ENCODE results near the gene FRMD4B. TPM values are rescaled to one million over a fixed set of nuclear protein-coding genes. Genes with fewer than 3 reads are reported as not detected.

The FRMD4B gene
- total and polyA plus RNA-seq, 5 donors, result 8.8 to 42.1 (median 29.4) TPM

GRCh38 chr3:69339760-69340159, 46.1 kb downstream of the FRMD4B start:
- no peaks in the 10 kb centered on the region for H3K27me3 ChIP-seq (ENCODE audit: control insufficient read depth, insufficient read depth)
- peaks cover 14% of the 10 kb centered on the region for H3K4me1 ChIP-seq (ENCODE audit: control insufficient read depth, insufficient read depth, low read length)
- no peak overlapping the region for H3K4me3 ChIP-seq (ENCODE audit: low read length)
- no peaks in the 10 kb centered on the region for H3K9me3 ChIP-seq (ENCODE audit: control insufficient read depth, low read length)
- ATAC-seq, result peak; percentile 54 to 57
- peak in 1 of 3 donors; percentile 63 for DNase-seq
- no peak overlapping the region for H3K27ac ChIP-seq (ENCODE audit: low read length)
- 41% methylated on average over 1 of the region's 1 CpG for WGBS
- intact Hi-C loops (cut with DNase I), result no loop called here

GRCh38 chr3:69338911-69339310, 47.0 kb downstream of the FRMD4B start:
- WGBS, result 75% methylated on average over 4 of the region's 4 CpGs
- H3K27me3 ChIP-seq (ENCODE audit: control insufficient read depth, insufficient read depth), result no peaks in the 10 kb centered on the region
- H3K9me3 ChIP-seq (ENCODE audit: control insufficient read depth, low read length), result no peaks in the 10 kb centered on the region
- ATAC-seq (no peak), DNase-seq (no peak)
- intact Hi-C loops (cut with DNase I), result no loop called here
- H3K27ac ChIP-seq (ENCODE audit: low read length), result no peak overlapping the region
- H3K4me1 ChIP-seq (ENCODE audit: control insufficient read depth, insufficient read depth, low read length), result peaks cover 15% of the 10 kb centered on the region
- no peak overlapping the region for H3K4me3 ChIP-seq (ENCODE audit: low read length)

- intact Hi-C loops (cut with DNase I), result no loop called here
- H3K4me1 ChIP-seq (ENCODE audit: control insufficient read depth, insufficient read depth, low read length), result peaks cover 6% of the 10 kb centered on the region
- no peak overlapping the region for H3K27ac ChIP-seq (ENCODE audit: low read length)
- no peak for DNase-seq
- WGBS, result 51% methylated on average over 2 of the region's 2 CpGs
- H3K9me3 ChIP-seq (ENCODE audit: control insufficient read depth, low read length), result no peaks in the 10 kb centered on the region
- no peaks in the 10 kb centered on the region for H3K27me3 ChIP-seq (ENCODE audit: control insufficient read depth, insufficient read depth)
- H3K4me3 ChIP-seq (ENCODE audit: low read length), result no peak overlapping the region
- no peak for ATAC-seq
Measured at GRCh38 chr3:69332934-69333333, 53.0 kb downstream of the FRMD4B start.

- Histone ChIP-seq H3K9me3 (ENCODE audit: control insufficient read depth, low read length) (no peaks in the 10 kb centered on the region), H3K4me1 (ENCODE audit: control insufficient read depth, insufficient read depth, low read length) (peaks cover 6% of the 10 kb centered on the region), H3K27me3 (ENCODE audit: control insufficient read depth, insufficient read depth) (no peaks in the 10 kb centered on the region), H3K4me3 (ENCODE audit: low read length) (no peak overlapping the region), H3K27ac (ENCODE audit: low read length) (peak overlapping the region; percentile 94)
- ATAC-seq, result peak; percentile 86 to 94
- DNase-seq, result peak in 2 of 3 donors; percentile 54 to 56
- intact Hi-C loops (cut with DNase I), result no loop called here
- WGBS, result 24% methylated on average over 10 of the region's 10 CpGs
Measured at GRCh38 chr3:69330891-69331400, 54.9 kb downstream of the FRMD4B start.

GRCh38 chr3:69329892-69330291, 56.0 kb downstream of the FRMD4B start:
- intact Hi-C loops (cut with DNase I), result loop anchor here in 2 of 4 donors (10.0 kb wide), 1 partner anchor 75 kb away; no protein-coding TSS in a partner anchor
- Histone ChIP-seq H3K4me1 (ENCODE audit: control insufficient read depth, insufficient read depth, low read length) (peaks cover 5% of the 10 kb centered on the region), H3K27ac (ENCODE audit: low read length) (no peak overlapping the region), H3K4me3 (ENCODE audit: low read length) (no peak overlapping the region), H3K9me3 (ENCODE audit: control insufficient read depth, low read length) (no peaks in the 10 kb centered on the region), H3K27me3 (ENCODE audit: control insufficient read depth, insufficient read depth) (no peaks in the 10 kb centered on the region)
- 73% methylated on average over 1 of the region's 1 CpG for WGBS
- no peak for DNase-seq
- no peak for ATAC-seq

GRCh38 chr3:69328963-69329302, 57.0 kb downstream of the FRMD4B start:
- intact Hi-C loops (cut with DNase I), result loop anchor here in 2 of 4 donors (10.0 kb wide), 1 partner anchor 76 kb away; no protein-coding TSS in a partner anchor
- DNase-seq, result no peak
- Histone ChIP-seq H3K4me1 (ENCODE audit: control insufficient read depth, insufficient read depth, low read length) (peaks cover 2% of the 10 kb centered on the region), H3K27me3 (ENCODE audit: control insufficient read depth, insufficient read depth) (no peaks in the 10 kb centered on the region), H3K4me3 (ENCODE audit: low read length) (no peak overlapping the region), H3K27ac (ENCODE audit: low read length) (no peak overlapping the region), H3K9me3 (ENCODE audit: control insufficient read depth, low read length) (no peaks in the 10 kb centered on the region)
- WGBS, result 40% methylated on average over 3 of the region's 3 CpGs
- no peak for ATAC-seq

- ATAC-seq (no peak), DNase-seq (no peak)
- no peak overlapping the region for H3K27ac ChIP-seq (ENCODE audit: low read length)
- WGBS, result 75% methylated on average over 4 of the region's 4 CpGs
- peaks cover 2% of the 10 kb centered on the region for H3K4me1 ChIP-seq (ENCODE audit: control insufficient read depth, insufficient read depth, low read length)
- intact Hi-C loops (cut with DNase I), result loop anchor here in 2 of 4 donors (10.0 kb wide), 1 partner anchor 76 kb away; no protein-coding TSS in a partner anchor
- no peaks in the 10 kb centered on the region for H3K27me3 ChIP-seq (ENCODE audit: control insufficient read depth, insufficient read depth)
- H3K4me3 ChIP-seq (ENCODE audit: low read length), result no peak overlapping the region
- H3K9me3 ChIP-seq (ENCODE audit: control insufficient read depth, low read length), result no peaks in the 10 kb centered on the region
Measured at GRCh38 chr3:69328103-69328962, 57.6 kb downstream of the FRMD4B start.

- 30% methylated on average over 4 of the region's 4 CpGs for WGBS
- no peaks in the 10 kb centered on the region for H3K27me3 ChIP-seq (ENCODE audit: control insufficient read depth, insufficient read depth)
- H3K4me3 ChIP-seq (ENCODE audit: low read length), result peak overlapping the region; percentile 29
- intact Hi-C loops (cut with DNase I), result loop anchor here in 2 of 4 donors (10.0 kb wide), 1 partner anchor 78 kb away; no protein-coding TSS in a partner anchor
- no peak overlapping the region for H3K27ac ChIP-seq (ENCODE audit: low read length)
- no peak for DNase-seq
- no peaks in the 10 kb centered on the region for H3K9me3 ChIP-seq (ENCODE audit: control insufficient read depth, low read length)
- ATAC-seq, result no peak
- peaks cover 2% of the 10 kb centered on the region for H3K4me1 ChIP-seq (ENCODE audit: control insufficient read depth, insufficient read depth, low read length)
Measured at GRCh38 chr3:69326855-69327300, 59.0 kb downstream of the FRMD4B start.

- Histone ChIP-seq H3K4me3 (ENCODE audit: low read length) (no peak overlapping the region), H3K27ac (ENCODE audit: low read length) (no peak overlapping the region), H3K4me1 (ENCODE audit: control insufficient read depth, insufficient read depth, low read length) (peaks cover 2% of the 10 kb centered on the region), H3K9me3 (ENCODE audit: control insufficient read depth, low read length) (no peaks in the 10 kb centered on the region), H3K27me3 (ENCODE audit: control insufficient read depth, insufficient read depth) (no peaks in the 10 kb centered on the region)
- WGBS, result 69% methylated on average over 2 of the region's 2 CpGs
- DNase-seq (no peak), ATAC-seq (no peak)
- intact Hi-C loops (cut with DNase I), result loop anchor here in 2 of 4 donors (10.0 kb wide), 1 partner anchor 80 kb away; no protein-coding TSS in a partner anchor
Measured at GRCh38 chr3:69325151-69325550, 60.7 kb downstream of the FRMD4B start.

GRCh38 chr3:69324362-69325025, 61.4 kb downstream of the FRMD4B start:
- no peaks in the 10 kb centered on the region for H3K27me3 ChIP-seq (ENCODE audit: control insufficient read depth, insufficient read depth)
- H3K9me3 ChIP-seq (ENCODE audit: control insufficient read depth, low read length), result no peaks in the 10 kb centered on the region
- DNase-seq (no peak), ATAC-seq (peak in 1 of 2 donors; percentile 40)
- no peak overlapping the region for H3K27ac ChIP-seq (ENCODE audit: low read length)
- intact Hi-C loops (cut with DNase I), result loop anchor here in 3 of 4 donors (5.0 to 10.0 kb wide), 2 partner anchors 80 to 88 kb away; no protein-coding TSS in a partner anchor
- WGBS, result 61% methylated on average over 7 of the region's 7 CpGs
- H3K4me3 ChIP-seq (ENCODE audit: low read length), result no peak overlapping the region
- H3K4me1 ChIP-seq (ENCODE audit: control insufficient read depth, insufficient read depth, low read length), result peaks cover 2% of the 10 kb centered on the region

- DNase-seq (no peak), ATAC-seq (no peak)
- Histone ChIP-seq H3K4me3 (ENCODE audit: low read length) (no peak overlapping the region), H3K27ac (ENCODE audit: low read length) (no peak overlapping the region), H3K4me1 (ENCODE audit: control insufficient read depth, insufficient read depth, low read length) (peaks cover 2% of the 10 kb centered on the region), H3K9me3 (ENCODE audit: control insufficient read depth, low read length) (no peaks in the 10 kb centered on the region), H3K27me3 (ENCODE audit: control insufficient read depth, insufficient read depth) (no peaks in the 10 kb centered on the region)
- intact Hi-C loops (cut with DNase I), result loop anchor here in 3 of 4 donors (5.0 to 10.0 kb wide), 2 partner anchors 81 to 88 kb away; no protein-coding TSS in a partner anchor
- 88% methylated on average over 1 of the region's 1 CpG for WGBS
Measured at GRCh38 chr3:69323941-69324340, 61.9 kb downstream of the FRMD4B start.
